ENCODE measurements around the gene ZNF22.

Gene ZNF22

DNA sequence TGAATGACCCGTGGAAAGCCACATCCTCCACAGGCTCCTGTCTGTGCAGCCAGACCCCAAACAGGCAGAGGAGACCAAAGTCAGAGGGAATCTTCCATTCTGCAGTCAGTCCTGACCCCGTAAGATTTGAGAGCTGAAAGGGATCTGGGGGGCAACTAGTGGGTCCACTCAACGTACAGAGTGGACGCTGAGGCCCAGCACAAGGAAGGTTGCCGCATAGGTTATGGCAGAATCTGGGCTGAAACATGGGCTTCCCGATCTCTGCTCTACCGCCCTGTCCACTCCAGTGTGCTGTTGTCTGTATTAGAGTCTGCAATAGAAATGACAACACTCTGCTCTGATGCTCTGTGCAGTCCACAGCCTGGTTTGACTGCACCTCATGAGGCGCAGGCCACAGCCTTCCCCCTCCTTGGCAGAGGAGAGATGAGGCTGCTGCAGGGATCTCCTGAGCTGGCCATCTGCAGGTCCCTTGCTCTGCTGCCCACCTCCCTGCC, 7.9 kb upstream of the ZNF22 start:
- Histone ChIP-seq H3K23ac (ENCODE audit: low read length) (no peak overlapping the region), H3K27ac (ENCODE audit: low read depth, low read length) (no peak overlapping the region), H3K56ac (ENCODE audit: low read length) (no peak overlapping the region), H3K79me2 (ENCODE audit: control insufficient read depth, insufficient read depth, low read length) (no peaks in the 10 kb centered on the region), H3K9ac (ENCODE audit: low read length) (no peak overlapping the region), H3K4me2 (ENCODE audit: low read length) (no peak overlapping the region), H3K18ac (ENCODE audit: low read length) (no peak overlapping the region), H3K36me3 (ENCODE audit: control insufficient read depth, insufficient read depth, low read length) (no peaks in the 10 kb centered on the region), H4K5ac (ENCODE audit: low read length) (no peak overlapping the region), H3K4me3 (ENCODE audit: low read length) (no peak overlapping the region), H3K79me1 (ENCODE audit: low read length) (no peaks in the 10 kb centered on the region), H2AK5ac (ENCODE audit: low read length) (no peak overlapping the region), H3K27me3 (ENCODE audit: insufficient read depth, low read length, poor library complexity) (no peaks in the 10 kb centered on the region), H4K8ac (ENCODE audit: low read depth, low read length) (no peak overlapping the region), H2BK5ac (ENCODE audit: low read length) (no peak overlapping the region), H3K4me1 (ENCODE audit: control insufficient read depth, low read depth, low read length) (no peaks in the 10 kb centered on the region), H2BK15ac (replicated peaks; ENCODE audit: low read depth) (no peak overlapping the region), H3K4ac (ENCODE audit: low read depth, low read length) (no peak overlapping the region), H2BK120ac (ENCODE audit: low read depth, low read length) (no peak overlapping the region)
- no CpG with 5 or more reads among the region's 8 CpGs for WGBS (ENCODE audit: extremely low coverage, insufficient coverage, low lambda C conversion rate)
- DNase-seq: no peak

DNA sequence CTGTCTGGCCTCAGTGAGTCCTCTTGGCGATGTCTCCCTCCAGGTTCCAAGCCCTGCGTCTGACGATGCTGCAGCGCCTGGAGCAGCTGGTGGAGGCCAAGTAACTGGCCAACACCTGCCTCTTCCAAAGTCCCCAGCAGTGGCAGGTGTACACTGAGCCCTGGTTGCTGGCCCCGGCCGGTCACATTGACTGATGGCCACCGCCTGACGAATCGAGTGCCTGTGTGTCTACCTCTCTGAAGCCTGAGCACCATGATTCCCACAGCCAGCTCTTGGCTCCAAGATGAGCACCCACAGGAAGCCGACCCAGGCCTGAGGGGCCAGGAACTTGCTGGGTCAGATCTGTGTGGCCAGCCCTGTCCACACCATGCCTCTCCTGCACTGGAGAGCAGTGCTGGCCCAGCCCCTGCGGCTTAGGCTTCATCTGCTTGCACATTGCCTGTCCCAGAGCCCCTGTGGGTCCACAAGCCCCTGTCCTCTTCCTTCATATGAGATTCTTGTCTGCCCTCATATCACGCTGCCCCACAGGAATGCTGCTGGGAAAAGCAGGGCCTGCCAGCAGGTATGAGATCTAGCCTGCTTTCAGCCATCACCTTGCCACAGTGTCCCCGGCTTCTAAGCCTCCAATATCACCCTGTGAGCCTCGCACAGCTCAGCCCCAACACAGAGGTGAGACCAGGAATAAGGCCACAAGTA, 7.3 kb upstream of the ZNF22 start:
- Histone ChIP-seq H3K79me1 (ENCODE audit: low read length) (no peaks in the 10 kb centered on the region), H2BK5ac (ENCODE audit: low read length) (no peak overlapping the region), H3K27me3 (ENCODE audit: insufficient read depth, low read length, poor library complexity) (no peaks in the 10 kb centered on the region), H3K9ac (ENCODE audit: low read length) (no peak overlapping the region), H3K4me1 (ENCODE audit: control insufficient read depth, low read depth, low read length) (no peaks in the 10 kb centered on the region), H3K36me3 (ENCODE audit: control insufficient read depth, insufficient read depth, low read length) (no peaks in the 10 kb centered on the region), H3K18ac (ENCODE audit: low read length) (no peak overlapping the region), H4K5ac (ENCODE audit: low read length) (no peak overlapping the region), H3K4me3 (ENCODE audit: low read length) (no peak overlapping the region), H3K56ac (ENCODE audit: low read length) (no peak overlapping the region), H2AK5ac (ENCODE audit: low read length) (no peak overlapping the region), H2BK120ac (ENCODE audit: low read depth, low read length) (no peak overlapping the region), H3K79me2 (ENCODE audit: control insufficient read depth, insufficient read depth, low read length) (no peaks in the 10 kb centered on the region), H3K23ac (ENCODE audit: low read length) (no peak overlapping the region), H3K4ac (ENCODE audit: low read depth, low read length) (no peak overlapping the region), H3K27ac (ENCODE audit: low read depth, low read length) (no peak overlapping the region), H3K4me2 (ENCODE audit: low read length) (no peak overlapping the region), H2BK15ac (replicated peaks; ENCODE audit: low read depth) (no peak overlapping the region), H4K8ac (ENCODE audit: low read depth, low read length) (no peak overlapping the region)
- WGBS (ENCODE audit: extremely low coverage, insufficient coverage, low lambda C conversion rate): no CpG with 5 or more reads among the region's 14 CpGs
- DNase-seq: no peak

- H3K79me1 ChIP-seq (ENCODE audit: low read length): no peaks in the 10 kb centered on the region
- WGBS (ENCODE audit: extremely low coverage, insufficient coverage, low lambda C conversion rate): no CpG with 5 or more reads among the region's 11 CpGs
- H3K4me3 ChIP-seq (ENCODE audit: low read length): no peak overlapping the region
Measured at GRCh38 chr10:44993922-44994751, 6.6 kb upstream of the ZNF22 start.

GRCh38 chr10:44994752-44995530, 5.8 kb upstream of the ZNF22 start:
- no peak for DNase-seq
- Histone ChIP-seq H2AK5ac (ENCODE audit: low read length) (no peak overlapping the region), H3K4ac (ENCODE audit: low read depth, low read length) (no peak overlapping the region), H3K18ac (ENCODE audit: low read length) (no peak overlapping the region), H3K4me3 (ENCODE audit: low read length) (no peak overlapping the region), H3K23ac (ENCODE audit: low read length) (no peak overlapping the region), H3K4me2 (ENCODE audit: low read length) (no peak overlapping the region), H4K8ac (ENCODE audit: low read depth, low read length) (no peak overlapping the region), H3K4me1 (ENCODE audit: control insufficient read depth, low read depth, low read length) (peaks cover under 1% of the 10 kb centered on the region), H3K79me2 (ENCODE audit: control insufficient read depth, insufficient read depth, low read length) (no peaks in the 10 kb centered on the region), H2BK15ac (replicated peaks; ENCODE audit: low read depth) (no peak overlapping the region), H3K56ac (ENCODE audit: low read length) (no peak overlapping the region), H4K5ac (ENCODE audit: low read length) (no peak overlapping the region), H2BK5ac (ENCODE audit: low read length) (no peak overlapping the region), H3K79me1 (ENCODE audit: low read length) (no peaks in the 10 kb centered on the region), H3K27me3 (ENCODE audit: insufficient read depth, low read length, poor library complexity) (no peaks in the 10 kb centered on the region), H2BK120ac (ENCODE audit: low read depth, low read length) (no peak overlapping the region), H3K27ac (ENCODE audit: low read depth, low read length) (no peak overlapping the region), H3K36me3 (ENCODE audit: control insufficient read depth, insufficient read depth, low read length) (no peaks in the 10 kb centered on the region), H3K9ac (ENCODE audit: low read length) (no peak overlapping the region)
- WGBS (ENCODE audit: extremely low coverage, insufficient coverage, low lambda C conversion rate): no CpG with 5 or more reads among the region's 9 CpGs

More at GRCh38 chr10:44993922-44994751, 6.6 kb upstream of the ZNF22 start:
- no peaks in the 10 kb centered on the region for H3K27me3 ChIP-seq (ENCODE audit: insufficient read depth, low read length, poor library complexity)
- no peak overlapping the region for H3K18ac ChIP-seq (ENCODE audit: low read length)
- no peak overlapping the region for H2BK15ac ChIP-seq (replicated peaks; ENCODE audit: low read depth)
- H2BK5ac ChIP-seq (ENCODE audit: low read length): no peak overlapping the region
- H3K79me2 ChIP-seq (ENCODE audit: control insufficient read depth, insufficient read depth, low read length): no peaks in the 10 kb centered on the region
- H3K4me2 ChIP-seq (ENCODE audit: low read length): no peak overlapping the region
- H2BK120ac ChIP-seq (ENCODE audit: low read depth, low read length): no peak overlapping the region
- H3K9ac ChIP-seq (ENCODE audit: low read length): no peak overlapping the region
- H3K4ac ChIP-seq (ENCODE audit: low read depth, low read length): no peak overlapping the region
- no peak overlapping the region for H4K8ac ChIP-seq (ENCODE audit: low read depth, low read length)
- no peaks in the 10 kb centered on the region for H3K4me1 ChIP-seq (ENCODE audit: control insufficient read depth, low read depth, low read length)
- no peak overlapping the region for H4K5ac ChIP-seq (ENCODE audit: low read length)
- no peak overlapping the region for H3K56ac ChIP-seq (ENCODE audit: low read length)
- no peak overlapping the region for H2AK5ac ChIP-seq (ENCODE audit: low read length)
- no peak for DNase-seq
- H3K36me3 ChIP-seq (ENCODE audit: control insufficient read depth, insufficient read depth, low read length): no peaks in the 10 kb centered on the region
- H3K23ac ChIP-seq (ENCODE audit: low read length): no peak overlapping the region
- no peak overlapping the region for H3K27ac ChIP-seq (ENCODE audit: low read depth, low read length)

DNA sequence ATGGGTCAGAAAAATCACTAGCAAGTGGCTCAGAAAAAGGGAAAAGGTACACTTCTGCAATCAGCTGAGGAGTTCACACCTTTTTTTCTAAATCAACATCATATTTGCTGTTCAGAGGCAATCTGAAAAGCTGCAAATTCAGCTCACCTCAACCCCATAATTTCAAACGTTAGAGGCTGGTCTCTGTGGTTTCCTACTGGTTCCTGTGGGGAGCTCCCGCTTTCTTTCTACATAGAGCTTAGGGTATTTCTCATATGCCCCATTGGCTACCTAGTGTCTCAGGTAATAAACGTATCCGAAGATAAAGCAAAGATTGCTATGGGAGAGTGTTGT, 5.2 kb upstream of the ZNF22 start:
- no peak overlapping the region for H3K4me2 ChIP-seq (ENCODE audit: low read length)
- no peaks in the 10 kb centered on the region for H3K79me1 ChIP-seq (ENCODE audit: low read length)
- no peak overlapping the region for H3K9ac ChIP-seq (ENCODE audit: low read length)
- no peak overlapping the region for H2AK5ac ChIP-seq (ENCODE audit: low read length)
- H4K8ac ChIP-seq (ENCODE audit: low read depth, low read length): no peak overlapping the region
- H2BK5ac ChIP-seq (ENCODE audit: low read length): no peak overlapping the region
- H3K4me1 ChIP-seq (ENCODE audit: control insufficient read depth, low read depth, low read length): peaks cover 3% of the 10 kb centered on the region
- no peak overlapping the region for H3K23ac ChIP-seq (ENCODE audit: low read length)
- no peak overlapping the region for H3K4ac ChIP-seq (ENCODE audit: low read depth, low read length)
- H3K27ac ChIP-seq (ENCODE audit: low read depth, low read length): no peak overlapping the region
- H3K4me3 ChIP-seq (ENCODE audit: low read length): no peak overlapping the region
- H3K56ac ChIP-seq (ENCODE audit: low read length): no peak overlapping the region
- no CpG with 5 or more reads among the region's 4 CpGs for WGBS (ENCODE audit: extremely low coverage, insufficient coverage, low lambda C conversion rate)
- H3K27me3 ChIP-seq (ENCODE audit: insufficient read depth, low read length, poor library complexity): no peaks in the 10 kb centered on the region
- no peak for DNase-seq
- H3K36me3 ChIP-seq (ENCODE audit: control insufficient read depth, insufficient read depth, low read length): no peaks in the 10 kb centered on the region
- no peak overlapping the region for H3K18ac ChIP-seq (ENCODE audit: low read length)
- H3K79me2 ChIP-seq (ENCODE audit: control insufficient read depth, insufficient read depth, low read length): no peaks in the 10 kb centered on the region
- H2BK15ac ChIP-seq (replicated peaks; ENCODE audit: low read depth): no peak overlapping the region
- no peak overlapping the region for H2BK120ac ChIP-seq (ENCODE audit: low read depth, low read length)
- H4K5ac ChIP-seq (ENCODE audit: low read length): no peak overlapping the region
